SKM-1 treated with dmso at 0.1 percent for 144 hours (cell line): ENCODE measurements around the gene SPPL2A.

Experiments used
- DNase-seq: peaks from one replicate; lab custom pipeline; 2025; ENCODE audit not compliant: unreplicated experiment; lab: John Stamatoyannopoulos, UW

SPPL2A gene

DNA sequence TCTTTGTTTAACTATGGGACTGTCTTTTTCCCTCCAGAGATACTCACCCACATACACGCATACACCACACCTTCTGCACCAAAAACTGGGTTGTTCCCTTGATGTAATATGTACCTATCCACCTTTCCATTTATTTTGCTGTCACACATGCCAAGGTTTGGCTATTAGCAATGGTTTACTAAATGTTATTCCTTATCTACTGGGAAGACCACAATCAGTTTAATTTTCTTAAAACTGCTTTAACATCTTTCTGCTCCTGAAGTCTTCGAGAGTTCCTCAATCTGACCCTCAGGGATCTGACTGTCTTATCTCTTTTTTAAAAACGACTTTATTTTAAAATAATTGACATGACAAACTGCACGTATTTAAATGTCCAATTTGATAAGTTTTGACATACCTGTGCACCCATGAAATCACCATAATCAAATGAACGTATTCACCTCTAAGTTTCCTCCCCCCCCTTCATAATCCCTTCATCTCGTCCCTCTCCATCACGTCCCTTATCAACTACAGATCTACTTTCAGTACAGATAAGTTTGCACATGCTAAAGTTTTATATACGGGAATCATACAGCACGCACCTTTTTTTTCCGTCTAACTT lies 78.1 kb downstream of the SPPL2A start:
- DNase-seq, result no peak

DNA sequence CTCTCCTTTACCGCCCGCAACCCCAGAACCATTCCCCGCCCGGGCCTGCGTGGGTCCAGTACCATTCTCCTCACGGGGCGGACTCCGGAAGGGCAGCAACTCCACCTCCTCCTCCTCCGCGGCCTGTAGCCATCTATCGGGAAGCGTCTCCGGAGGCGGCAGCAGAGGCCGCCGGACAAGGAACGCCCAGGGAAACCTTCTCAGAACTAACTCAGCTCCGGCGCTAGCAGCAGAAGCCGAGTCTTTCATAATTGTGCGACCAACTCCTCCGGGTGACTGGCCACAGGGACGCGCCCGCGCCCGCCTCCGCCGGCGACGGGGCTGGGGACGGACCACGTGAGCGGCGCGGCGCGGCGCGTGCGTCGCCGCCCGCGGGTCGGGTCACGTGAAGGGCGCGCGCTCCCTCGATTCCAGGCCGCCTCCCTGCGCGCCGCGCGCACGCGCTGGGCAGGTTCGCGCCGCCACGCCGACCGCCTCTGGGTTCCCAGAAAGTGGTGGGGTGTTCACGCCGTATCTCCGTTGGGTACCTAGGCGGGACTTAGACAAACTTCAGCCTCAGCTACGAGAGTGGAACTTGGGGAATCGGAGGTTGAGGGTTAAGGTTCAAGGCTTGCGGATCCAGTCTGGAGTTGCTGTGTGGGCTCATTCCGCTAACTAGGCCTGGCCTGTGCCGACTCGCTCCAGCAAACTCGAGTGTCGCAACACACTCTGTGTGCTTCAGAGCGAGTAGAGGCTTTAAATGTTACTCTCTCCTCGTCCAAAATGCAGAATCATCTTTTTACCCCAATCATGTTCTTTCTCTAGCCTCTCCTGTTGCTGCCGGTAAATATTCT lies 78.8 kb downstream of the SPPL2A start, which contains the start of gene TRPM7:
TRPM7 (minus strand) TSS at position 329 of the 833 bp plus-strand sequence; CDS start at position 65, 264 bp downstream.
- DNase-seq, result peak; percentile 86

DNA sequence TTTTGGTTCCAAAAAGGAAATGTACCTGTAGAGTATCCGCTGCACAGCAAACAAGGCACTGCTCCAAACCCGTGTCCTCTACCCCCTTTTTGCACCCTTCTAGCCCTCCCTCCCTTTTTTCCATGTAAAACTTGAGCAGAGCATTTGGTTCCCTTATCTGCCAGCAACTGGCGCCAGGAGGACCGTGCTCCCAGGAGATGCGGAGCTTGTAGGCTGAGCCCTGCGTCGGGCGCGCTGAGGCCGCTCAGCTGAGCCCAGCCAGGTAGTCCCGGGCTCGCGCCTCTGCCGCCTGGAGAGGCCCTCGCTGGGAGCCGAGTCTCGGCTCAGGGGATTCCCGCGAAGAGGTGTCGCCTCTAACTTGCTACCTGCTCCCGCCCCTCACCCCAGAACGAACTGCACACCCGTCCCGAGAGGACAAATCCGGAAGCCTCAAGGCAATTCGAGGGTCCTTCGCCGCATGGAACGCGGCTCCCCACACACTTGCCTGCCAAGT lies 79.5 kb downstream of the SPPL2A start:
- DNase-seq, result no peak

DNA sequence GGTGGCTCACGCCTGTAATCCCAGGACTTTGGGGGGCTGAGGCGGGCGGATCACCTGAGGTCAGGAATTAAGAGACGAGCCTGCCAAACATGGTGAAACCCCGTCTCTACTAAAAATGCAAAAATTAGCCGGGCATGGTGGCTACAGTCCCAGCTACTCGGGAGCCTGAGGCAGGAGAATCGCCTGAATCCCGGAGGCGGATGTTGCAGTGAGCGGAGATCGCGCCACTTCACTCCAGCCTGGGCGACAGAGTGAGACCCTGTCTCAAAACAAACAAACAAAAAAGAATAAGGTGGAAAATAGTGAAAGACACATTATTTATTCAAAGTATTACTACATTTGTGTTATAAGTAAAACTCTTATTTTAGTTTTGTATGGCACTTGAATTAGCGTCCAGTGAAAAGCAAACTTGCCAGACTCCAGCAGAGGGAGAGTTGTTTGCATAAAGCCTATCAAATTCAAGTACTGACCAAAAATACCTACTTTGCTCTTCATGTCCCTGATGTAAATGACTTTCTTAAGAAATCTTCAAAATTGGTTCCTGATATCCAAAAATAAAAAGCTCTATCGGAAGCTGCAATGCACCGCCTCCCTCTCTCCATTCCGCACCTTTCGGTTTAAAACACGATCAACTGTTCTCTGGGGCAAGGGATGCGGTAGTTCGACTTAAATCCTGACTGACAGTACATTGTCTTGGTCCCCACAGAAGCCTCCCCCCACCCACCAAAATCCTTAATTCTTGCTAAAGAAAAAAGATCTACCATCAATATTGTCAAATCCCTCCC lies 80.1 kb downstream of the SPPL2A start:
- no peak for DNase-seq

DNA sequence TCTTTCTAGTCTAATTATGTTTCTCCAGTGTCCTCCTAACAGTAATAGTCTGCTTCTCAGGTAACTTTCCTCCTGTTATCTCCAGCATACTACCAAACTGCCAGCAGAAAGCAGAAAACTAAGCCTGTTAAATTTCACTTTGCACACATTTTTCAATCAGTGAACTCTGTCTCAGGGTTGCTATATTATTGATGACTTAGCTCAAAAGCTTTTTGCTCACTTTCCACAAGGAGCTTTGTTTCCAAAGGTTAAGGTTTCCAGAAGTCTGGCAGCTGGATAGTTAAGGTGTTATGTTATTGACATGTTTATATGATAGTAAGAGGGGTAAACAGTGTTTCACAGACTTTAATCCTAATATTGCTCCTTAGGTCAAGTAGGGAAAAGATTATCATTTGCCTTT lies 84.0 kb downstream of the SPPL2A start:
- no peak for DNase-seq

DNA sequence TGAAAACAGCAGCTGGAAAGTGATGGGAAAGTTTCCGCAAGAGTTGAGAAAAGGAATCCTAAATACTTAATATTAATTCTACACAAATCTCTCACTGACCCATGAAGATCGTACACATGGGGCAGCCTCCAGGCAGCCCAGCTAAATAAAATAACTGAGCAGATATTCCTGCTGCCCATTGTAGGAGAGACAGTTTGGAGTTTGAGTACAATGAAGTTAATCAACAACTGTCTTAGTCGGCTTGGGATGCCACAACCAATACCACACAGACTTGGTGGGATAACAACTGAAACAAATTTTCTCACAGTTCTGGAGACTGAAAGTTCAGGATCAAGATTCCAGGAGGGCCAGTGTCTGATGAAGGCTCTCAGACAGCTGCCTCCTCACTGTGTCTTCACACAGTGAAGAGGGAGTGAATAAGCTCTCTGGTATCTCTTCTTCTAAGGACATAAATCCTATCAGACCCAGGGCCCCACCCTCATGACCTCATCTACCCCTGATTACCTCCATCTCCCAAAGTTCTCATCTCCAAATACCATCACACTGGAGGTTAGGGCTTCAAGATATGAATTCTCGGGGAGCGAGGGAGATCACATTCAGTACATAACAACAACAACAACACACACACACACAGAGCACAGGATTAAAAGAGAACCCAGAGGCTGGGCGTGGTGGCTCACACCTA lies 88.6 kb downstream of the SPPL2A start:
- no peak for DNase-seq

DNA sequence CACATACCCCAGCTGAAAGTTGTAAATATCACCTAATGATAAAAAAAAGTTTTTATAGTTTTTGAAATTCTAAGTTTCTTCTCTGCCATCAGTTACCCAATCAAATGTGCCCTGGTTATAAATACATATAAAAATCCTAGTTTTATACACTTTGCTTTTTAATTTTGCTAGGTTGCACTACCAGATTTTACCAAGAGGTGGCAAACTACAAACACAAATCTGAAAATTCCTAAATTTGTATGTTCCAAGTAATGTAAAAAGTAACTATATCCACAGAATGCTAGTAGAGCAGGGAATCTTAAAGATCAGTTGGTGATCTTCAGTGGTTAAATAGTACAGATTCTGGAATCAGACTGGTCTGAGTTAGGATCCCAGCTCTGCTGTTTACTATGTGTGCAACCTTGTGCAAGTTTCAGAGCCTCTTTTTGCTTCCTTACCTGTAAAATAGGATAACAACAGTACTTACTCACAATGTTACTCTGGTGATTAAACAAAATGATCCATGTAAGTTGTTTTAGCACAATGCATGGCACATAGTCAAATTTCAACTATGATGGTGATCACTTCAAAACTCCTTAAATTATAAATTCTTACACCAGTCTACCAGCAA lies 89.9 kb downstream of the SPPL2A start:
- DNase-seq, result peak; percentile 12

DNA sequence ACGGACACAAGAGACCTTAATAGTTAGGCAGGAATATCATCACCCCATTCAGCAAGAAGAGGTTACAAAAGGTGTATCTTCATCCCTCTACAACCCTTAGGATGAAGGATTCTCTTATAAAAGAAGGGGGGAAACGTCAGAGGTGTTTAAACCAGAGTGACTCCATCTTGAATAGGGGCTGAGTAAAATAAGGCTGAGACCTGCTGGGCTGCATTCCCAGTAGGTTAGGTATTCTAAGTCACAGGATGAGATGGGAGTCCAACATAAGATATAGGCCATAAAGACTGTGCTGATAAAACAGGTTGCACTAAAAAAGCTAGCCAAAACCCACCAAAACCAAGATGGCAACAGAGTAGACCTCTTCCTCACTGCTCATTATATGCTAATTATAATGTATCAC lies 95.4 kb downstream of the SPPL2A start:
- DNase-seq, result no peak

DNA sequence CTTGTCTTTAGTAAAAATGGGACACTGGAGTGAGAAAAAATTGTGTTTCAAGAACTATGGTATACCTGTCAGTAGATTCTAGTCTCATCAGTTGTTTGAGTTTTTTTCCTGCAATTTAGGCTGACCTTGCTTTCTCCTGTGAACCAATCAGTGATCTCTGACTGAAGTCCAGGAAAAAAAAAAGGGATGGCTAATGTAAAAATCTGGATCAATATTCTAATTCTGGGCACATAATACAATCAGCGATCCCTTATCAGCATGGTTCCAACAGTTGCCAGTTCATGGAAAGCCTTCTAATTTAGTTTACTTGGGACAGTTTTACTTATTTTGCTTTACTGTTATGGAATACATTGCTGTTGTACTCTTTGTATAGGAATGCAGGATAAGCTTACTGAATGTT lies 95.9 kb downstream of the SPPL2A start:
- DNase-seq, result no peak

DNA sequence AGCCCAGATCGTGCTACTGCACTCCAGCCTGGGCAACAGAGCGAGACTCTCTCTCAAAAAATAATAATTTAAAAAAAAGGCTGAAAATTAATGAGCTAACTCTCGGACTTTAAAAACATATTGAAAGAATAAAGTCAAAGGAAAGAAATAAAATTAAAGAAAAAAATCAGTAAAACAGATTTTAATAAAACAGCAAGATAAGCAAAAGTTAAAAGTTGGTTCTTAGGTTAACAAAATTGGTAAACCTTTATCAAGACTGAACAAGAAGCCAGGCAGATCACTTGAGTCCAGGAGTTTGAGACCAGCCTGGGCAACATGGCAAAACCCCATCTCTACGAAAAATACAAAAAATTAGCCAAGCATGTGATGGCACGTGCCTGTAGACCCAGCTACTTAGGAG lies 99.6 kb downstream of the SPPL2A start:
- no peak for DNase-seq

DNA sequence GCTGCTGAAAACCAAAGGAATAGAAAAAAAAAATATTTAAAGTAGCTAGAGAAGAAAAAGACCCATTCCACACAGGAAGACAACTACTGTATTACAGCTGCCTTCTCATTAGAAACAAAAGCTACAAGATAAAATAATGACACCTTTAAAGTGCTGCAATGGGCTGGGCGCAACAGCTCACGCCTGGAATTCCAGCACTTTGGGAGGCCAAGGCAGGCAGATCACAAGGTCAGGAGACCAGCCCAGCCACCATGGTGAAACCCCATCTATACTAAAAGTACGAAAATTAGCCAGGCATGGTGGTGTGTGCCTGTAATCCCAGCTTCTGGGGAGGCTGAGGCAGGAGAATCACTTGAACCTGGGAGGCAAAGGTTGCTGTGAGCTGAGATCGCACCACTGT lies 110.0 kb downstream of the SPPL2A start:
- DNase-seq, result no peak

DNA sequence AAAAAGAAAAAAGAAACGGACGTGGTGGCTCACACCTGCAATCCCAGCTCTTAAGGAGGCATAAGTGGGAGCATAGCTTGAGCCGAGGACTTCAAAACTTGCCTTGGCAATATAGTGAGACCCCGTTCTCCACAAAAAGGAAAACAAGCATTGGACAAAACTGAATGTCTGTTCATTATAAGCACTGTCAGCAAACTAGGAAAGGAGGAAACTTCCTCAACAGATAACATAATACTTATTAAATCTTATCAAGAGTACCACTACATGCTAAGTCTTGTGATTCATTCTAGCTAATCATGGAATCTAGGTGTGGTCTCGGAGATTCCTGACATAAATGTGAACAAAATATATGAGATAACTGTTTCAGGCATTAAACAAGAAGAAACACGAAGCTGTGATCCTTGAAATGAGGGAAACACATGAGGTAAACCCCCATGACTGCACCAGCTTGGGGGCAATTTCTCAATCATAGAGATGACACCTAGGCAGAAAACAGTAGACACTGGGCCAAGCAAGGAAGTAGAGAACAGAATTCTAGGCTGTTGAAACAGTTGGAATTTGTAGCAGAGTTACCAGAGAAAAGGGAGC lies 112.3 kb downstream of the SPPL2A start:
- no peak for DNase-seq

DNA sequence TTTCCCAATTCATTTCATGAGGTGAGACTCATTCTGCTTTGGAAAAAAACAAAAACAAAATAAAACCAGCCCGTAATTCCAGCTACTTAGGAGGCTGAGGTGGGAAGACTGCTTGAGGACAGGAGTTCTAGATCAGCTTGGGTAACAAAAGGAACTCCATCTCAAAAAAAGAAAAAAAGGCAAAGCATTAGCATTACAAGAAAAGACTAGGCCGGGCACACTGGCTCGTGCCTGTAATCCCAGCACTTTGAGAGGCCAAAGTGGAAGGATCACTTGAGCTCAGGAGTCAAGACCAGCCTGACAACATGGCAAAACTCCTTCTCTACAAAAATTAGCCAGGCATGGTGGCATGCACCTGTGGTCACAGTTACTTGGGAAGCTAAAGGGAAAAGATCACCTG lies 112.8 kb downstream of the SPPL2A start:
- no peak for DNase-seq
